Measurements from ENCODE around the gene ITGA3. TPM values are rescaled to one million over a fixed set of nuclear protein-coding genes. Genes with fewer than 3 reads are reported as not detected.

ITGA3 gene
- total RNA-seq, 1 donor from 2014 or later, result 222 TPM

GRCh38 chr17:50139185-50139783, 83.4 kb downstream of the ITGA3 start:
- TF ChIP-seq CTCF (IDR thresholded peaks at IDR 0.05), result no peak

More at GRCh38 chr17:50139185-50139783, 83.4 kb downstream of the ITGA3 start:
- peaks cover 0 to 9% of the 10 kb centered on the region in 2 donors for H3K4me1 ChIP-seq
- no peaks in the 10 kb centered on the region for H3K27me3 ChIP-seq
- no peak overlapping the region for H3K4me3 ChIP-seq
- H3K9me3 ChIP-seq, result no peaks in the 10 kb centered on the region
- DNase-seq (ENCODE audit: low spot score in 2 of 2), result no peak
- peak overlapping the region in 1 of 2 donors; percentile 50 for H3K27ac ChIP-seq
- intact Hi-C loops (cut with DNase I), result no loop called here
- H3K36me3 ChIP-seq, result peaks cover 94 to 95% of the 10 kb centered on the region in 2 donors

Other genes starting within 250 kb of the ITGA3 start
- gene TAC4, start 208.0 kb upstream of the ITGA3 start, total RNA-seq, result not detected
- not detected for gene DLX4, start 86.9 kb upstream of the ITGA3 start, total RNA-seq
- 1.6 TPM for gene DLX3, start 60.9 kb upstream of the ITGA3 start, total RNA-seq
- gene PDK2, start 39.2 kb downstream of the ITGA3 start, total RNA-seq, result 73.5 TPM
- 3.2 TPM for gene SAMD14, start 74.0 kb downstream of the ITGA3 start, total RNA-seq
- 63.5 TPM for gene PPP1R9B, start 94.6 kb downstream of the ITGA3 start, total RNA-seq
- 78.5 TPM for gene SGCA, start 109.9 kb downstream of the ITGA3 start, total RNA-seq
- 547 TPM for gene COL1A1, start 145.5 kb downstream of the ITGA3 start, total RNA-seq
- not detected for gene TMEM92, start 218.4 kb downstream of the ITGA3 start, total RNA-seq